ENCODE results near the gene MED25. TPM values are rescaled to one million over a fixed set of nuclear protein-coding genes. Genes with fewer than 3 reads are reported as not detected.
"Not testable (repeated sequence)": the region's sequence is repeated elsewhere in the genome, so short reads cannot be mapped to it uniquely, and the experiment has no call there.

Gene MED25
- polyA plus RNA-seq, 3 donors = 61.4 to 74.1 (median 69.6) TPM

DNA sequence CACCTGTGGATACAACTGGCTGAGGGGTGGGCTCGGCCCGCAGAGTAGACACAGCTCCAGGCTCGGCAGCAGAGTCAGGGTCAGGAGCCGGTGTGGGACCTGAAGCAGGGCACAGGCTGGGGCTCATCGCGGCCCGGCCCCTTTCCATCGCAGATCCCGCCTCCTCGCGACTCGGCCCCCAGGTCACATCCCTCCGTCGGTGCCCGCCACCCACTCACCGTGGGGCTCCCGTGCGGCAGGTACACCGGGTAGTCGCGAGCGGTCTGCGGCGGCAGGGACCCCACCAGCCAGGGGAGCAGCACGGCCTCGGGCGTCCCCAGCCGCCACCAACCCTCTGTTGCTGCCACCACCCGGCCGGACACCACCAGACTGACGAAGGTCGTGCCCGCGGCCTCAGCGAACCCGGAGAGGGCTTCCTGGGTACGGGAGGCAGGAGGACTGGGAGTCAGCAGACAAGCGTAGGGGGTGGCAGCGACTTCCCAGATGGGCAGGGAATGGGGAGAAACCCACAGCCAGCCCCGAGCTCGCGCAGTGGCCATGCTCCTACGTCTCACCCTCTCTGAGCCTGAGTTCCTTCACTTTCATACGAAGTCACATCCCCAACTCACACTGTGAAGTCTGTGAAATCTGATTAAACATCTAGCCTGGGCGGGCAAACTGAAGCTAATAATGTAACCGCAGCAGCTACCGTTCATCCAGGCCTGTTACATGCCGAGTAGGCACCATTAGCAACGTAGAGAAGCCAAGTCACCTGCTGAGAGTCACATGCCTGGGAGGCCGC lies 8.7 kb upstream of the MED25 start:
- DNase-seq (ENCODE audit: extremely low read depth in 1 of 11, low read depth in 9 of 11, low spot score in 4 of 11) = no peak

DNA sequence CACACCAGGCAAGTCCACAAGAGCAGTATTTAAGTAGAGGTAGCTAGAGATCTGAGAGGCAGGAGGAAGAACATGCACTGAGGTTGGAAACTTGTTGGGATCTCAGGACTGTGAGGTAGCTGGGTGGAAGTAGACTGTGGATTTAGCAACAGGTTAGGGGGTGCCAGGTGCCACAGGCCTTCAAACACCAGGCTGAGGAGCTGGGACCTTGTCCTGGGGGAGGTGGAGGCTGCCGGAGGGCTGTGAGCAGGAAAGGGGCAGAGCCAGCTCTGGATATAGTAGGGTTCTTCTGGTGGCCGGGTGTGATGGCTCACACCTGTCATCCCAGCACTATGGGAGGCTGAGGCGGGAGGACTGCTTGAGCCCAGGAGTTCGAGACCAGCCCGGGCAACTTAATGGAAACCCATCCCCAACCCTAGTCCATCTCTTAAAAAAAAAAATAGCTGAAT lies 8.1 kb upstream of the MED25 start:
- DNase-seq (ENCODE audit: extremely low read depth in 1 of 11, low read depth in 9 of 11, low spot score in 4 of 11) = no peak

DNA sequence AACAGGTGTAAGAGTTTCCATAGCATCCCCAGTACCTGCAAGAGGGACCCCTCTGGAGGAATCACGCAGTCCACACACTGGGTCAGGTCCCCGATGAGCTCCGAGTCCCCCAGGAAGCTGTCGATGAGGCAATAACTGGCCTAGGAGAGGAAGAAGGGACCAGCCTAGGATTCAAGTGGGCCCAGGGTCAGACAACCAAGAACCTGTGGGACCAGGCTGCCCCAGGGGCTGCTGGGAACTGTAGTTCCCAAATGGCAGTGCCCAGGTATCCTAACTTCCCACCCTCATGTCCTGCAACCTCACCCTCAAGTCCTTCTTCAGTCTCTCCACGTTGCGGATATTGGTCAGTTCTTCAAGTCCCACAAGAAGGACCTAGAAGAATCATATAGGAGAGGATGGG lies 6.8 kb upstream of the MED25 start:
- DNase-seq (ENCODE audit: extremely low read depth in 1 of 11, low read depth in 9 of 11, low spot score in 4 of 11) = no peak

DNA sequence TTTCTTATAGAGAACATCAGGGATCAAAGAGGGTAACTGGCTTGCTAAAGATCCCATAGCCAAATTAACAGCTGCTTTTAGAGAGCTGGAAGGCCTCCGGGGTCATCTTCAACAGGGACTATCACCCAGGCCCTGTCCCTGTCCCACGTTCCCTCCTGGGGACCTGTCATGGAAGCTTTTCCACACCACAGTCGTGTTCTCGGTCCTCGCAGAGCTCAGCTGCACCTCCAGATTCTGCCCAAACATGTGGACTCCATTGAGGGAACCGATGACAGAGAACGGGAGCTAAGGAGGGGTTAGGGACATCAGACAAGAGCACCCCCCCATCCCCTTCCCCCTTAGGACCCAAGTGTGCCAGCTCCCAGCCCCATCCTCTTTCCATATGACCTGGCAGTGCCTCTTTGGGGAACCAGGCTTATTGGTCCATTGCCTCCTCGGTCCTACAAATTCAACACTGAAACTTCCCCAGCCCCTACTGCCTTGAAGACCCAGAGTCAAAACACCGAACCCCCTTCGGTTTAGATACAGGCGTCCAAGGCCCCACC lies 5.6 kb upstream of the MED25 start:
- DNase-seq (ENCODE audit: extremely low read depth in 1 of 11, low read depth in 9 of 11, low spot score in 4 of 11) = no peak

GRCh38 chr19:49812997-49813861 lies 4.9 kb upstream of the MED25 start, which contains the start of gene FUZ:
TSS of gene FUZ (minus strand) at chr19:49813292. CDS start at chr19:49813106, 186 bp downstream.
- peak; percentile 93 to 99 (median 98) for DNase-seq (ENCODE audit: extremely low read depth in 1 of 11, low read depth in 9 of 11, low spot score in 4 of 11)

GRCh38 chr19:49814010-49814409 lies 4.1 kb upstream of the MED25 start:
- DNase-seq (ENCODE audit: extremely low read depth in 1 of 11, low read depth in 9 of 11, low spot score in 4 of 11) = no peak

DNA sequence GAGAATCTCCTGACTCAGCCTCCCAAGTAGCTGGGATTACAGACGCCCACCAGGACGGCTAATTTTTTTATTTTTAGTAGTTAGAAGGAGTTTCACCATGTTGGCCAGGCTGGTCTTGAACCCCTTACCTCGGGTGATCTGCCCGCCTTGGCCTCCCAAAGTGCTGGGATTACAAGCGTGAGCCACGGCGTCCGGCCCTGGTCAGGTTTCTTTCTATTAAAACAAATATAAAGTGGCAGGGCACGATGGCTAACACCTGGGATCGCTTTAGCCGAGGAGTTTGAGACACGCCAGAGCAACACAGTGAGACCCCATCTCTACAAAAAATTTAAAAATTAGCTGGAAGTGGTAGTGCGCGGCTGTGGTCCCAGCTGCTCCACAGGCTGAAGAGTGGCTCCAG lies 1.5 kb upstream of the MED25 start:
- no peak for DNase-seq (ENCODE audit: extremely low read depth in 1 of 11, low read depth in 9 of 11, low spot score in 4 of 11)

- DNase-seq (ENCODE audit: extremely low read depth in 1 of 11, low read depth in 9 of 11, low spot score in 4 of 11) = no peak
These were observed 721 bp downstream of the MED25 start for GRCh38 chr19:49818649-49819370.

GRCh38 chr19:49819452-49820115 lies 1.5 kb downstream of the MED25 start:
- DNase-seq (ENCODE audit: extremely low read depth in 1 of 11, low read depth in 9 of 11, low spot score in 4 of 11) = not testable (repeated sequence)

GRCh38 chr19:49820125-49820524 lies 2.0 kb downstream of the MED25 start:
- DNase-seq (ENCODE audit: extremely low read depth in 1 of 11, low read depth in 9 of 11, low spot score in 4 of 11) = no peak

DNA sequence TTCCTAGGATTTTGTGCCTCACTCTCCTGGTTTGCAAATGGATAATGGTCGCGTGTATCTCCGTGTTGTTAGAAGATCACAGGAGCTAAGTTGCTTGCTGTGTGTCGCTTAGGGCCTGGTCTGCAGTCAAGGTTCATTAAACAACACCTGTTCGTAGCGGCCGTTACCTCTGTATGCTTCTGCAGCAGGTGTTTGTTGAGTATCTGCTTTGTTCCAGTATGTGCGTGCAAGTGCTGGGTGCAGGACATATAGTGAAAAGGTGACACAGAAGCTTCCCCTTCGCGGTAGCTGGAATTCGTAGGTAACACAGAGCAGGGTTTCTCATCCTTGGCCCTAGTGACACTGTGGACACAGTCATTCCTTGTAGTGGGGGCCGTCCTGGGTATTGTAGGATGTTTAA lies 5.4 kb downstream of the MED25 start:
- DNase-seq (ENCODE audit: extremely low read depth in 1 of 11, low read depth in 9 of 11, low spot score in 4 of 11) = no peak

DNA sequence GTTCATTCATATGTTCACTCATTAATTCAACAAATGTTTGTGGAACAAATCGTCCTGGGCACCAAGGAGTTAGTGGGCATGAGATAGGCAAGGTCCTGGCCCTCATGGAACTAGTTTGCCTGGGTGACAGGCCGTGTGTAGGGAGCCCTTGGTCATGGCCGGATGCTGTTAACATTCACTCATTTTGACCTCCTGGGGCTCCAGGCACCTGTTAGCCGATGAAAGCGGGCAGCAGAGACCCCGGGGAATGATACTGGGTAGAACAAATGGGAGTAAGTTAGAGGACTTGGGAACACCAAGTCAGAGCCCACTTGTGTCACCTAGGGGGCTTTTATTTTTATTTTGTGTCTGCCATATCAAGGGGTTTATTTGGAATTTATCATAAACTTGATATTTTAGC lies 6.6 kb downstream of the MED25 start:
- no peak for DNase-seq (ENCODE audit: extremely low read depth in 1 of 11, low read depth in 9 of 11, low spot score in 4 of 11)

DNA sequence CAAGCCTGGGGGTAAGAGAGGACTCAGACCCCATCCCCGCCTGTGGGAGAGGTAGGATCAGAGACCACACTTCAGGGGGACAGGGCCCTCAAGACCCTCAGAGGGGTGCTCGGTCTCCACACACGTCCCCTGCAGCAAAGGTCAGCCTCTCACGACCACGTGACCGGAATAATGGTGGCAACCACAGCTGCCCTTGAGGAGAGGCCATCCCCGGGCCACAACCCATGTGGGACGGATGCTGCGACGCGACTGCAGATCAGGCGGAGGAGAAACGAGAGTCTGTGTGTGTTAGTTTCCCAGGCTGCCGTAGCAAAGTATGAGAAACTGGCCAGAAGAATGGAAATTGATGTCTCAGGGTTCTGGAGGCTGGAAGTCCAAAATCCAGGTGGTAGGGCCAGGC lies 8.9 kb downstream of the MED25 start:
- DNase-seq (ENCODE audit: extremely low read depth in 1 of 11, low read depth in 9 of 11, low spot score in 4 of 11) = no peak

DNA sequence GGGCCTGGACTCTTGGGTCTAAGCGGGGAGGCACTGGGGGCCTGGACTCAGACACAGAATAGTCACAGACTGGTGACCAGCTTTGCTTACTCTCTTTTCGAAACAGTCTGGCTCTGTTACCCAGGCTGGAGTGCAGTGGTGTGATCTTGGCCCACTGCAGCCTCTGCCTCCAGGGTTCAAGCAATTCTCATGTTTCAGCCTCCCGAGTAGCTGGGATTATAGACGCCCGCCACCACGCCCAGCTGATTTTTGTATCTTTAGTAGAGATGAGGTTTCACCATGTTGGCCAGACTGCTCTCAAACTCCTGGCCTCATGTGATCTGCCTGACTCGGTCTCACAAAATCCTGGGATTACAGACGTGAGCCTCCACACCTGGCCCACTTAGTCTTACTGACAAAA lies 11.1 kb downstream of the MED25 start:
- DNase-seq (ENCODE audit: extremely low read depth in 1 of 11, low read depth in 9 of 11, low spot score in 4 of 11) = no peak

GRCh38 chr19:49829721-49830120 lies 11.6 kb downstream of the MED25 start:
- DNase-seq (ENCODE audit: extremely low read depth in 1 of 11, low read depth in 9 of 11, low spot score in 4 of 11) = no peak

GRCh38 chr19:49830766-49831165 lies 12.7 kb downstream of the MED25 start:
- DNase-seq (ENCODE audit: extremely low read depth in 1 of 11, low read depth in 9 of 11, low spot score in 4 of 11) = no peak

DNA sequence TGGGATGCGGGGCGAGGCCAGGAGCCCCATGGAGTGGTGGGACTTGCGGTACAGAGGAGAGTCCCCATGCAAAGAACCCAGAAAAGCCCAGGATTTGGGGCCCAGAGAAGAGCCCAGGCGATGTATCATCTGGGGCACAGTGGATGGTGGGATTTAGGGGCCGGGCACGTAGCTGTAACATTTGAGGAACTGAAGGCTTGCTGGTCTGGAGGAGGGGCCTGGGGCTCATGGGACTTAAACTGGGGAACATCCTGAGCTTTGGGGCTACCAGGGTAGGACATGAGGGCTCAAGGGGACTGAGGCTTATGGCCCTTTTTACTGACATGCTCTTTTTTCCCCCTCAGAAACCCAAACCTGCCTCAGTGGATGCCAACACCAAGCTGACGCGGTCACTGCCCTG lies 13.5 kb downstream of the MED25 start:
- no peak for DNase-seq (ENCODE audit: extremely low read depth in 1 of 11, low read depth in 9 of 11, low spot score in 4 of 11)

DNA sequence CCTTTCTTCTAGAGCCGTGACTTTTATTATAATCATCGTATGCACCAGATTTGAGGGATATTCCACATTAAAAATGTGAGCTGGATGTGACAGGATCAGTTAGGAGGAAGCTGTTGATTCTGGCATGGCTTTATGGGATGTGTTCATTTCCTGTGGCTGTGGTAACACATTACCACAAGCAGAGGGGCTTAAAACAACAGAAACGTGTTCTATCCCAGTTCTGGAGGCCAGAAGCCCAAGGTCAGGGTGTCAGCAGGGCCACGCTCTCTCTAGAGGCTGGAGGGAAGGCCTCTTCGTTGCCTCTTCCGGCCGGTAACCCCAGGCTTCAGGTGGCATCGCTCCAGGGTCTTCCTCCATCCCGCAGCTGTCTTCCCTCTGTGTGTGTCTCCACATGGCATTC lies 14.5 kb downstream of the MED25 start:
- DNase-seq (ENCODE audit: extremely low read depth in 1 of 11, low read depth in 9 of 11, low spot score in 4 of 11) = no peak

DNA sequence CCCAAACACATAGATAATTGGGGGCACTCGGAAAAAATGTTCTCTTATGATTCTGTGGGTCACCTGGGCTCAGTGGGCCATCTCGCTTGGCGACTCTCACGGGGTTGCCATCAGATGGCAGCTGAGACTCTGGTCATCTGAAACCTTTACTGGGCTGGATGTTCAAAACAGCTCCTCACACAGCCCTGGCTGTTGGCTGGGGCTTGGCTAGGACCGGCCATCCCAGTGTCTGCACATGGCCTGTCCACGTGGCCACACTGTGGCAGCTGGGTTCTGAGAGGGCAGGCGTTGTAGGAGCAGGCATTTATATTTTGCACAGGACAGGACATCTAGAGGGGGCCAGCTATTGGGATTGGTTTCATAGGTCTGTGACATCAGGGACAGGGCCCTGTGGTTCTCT lies 15.5 kb downstream of the MED25 start:
- no peak for DNase-seq (ENCODE audit: extremely low read depth in 1 of 11, low read depth in 9 of 11, low spot score in 4 of 11)
